GM23248 (cell line): ENCODE measurements around the gene HSD3B1.

Source experiments
- EZH2 ChIP-seq: fragments of 200-600 bp; sonication (generic); IDR thresholded peaks from 2 replicates; pipeline ENCODE4 v1.6.1; 2018; ENCODE audit warnings: antibody characterized with exemption, mild to moderate bottlenecking; ENCODE audit not compliant: insufficient read depth, poor library complexity, severe bottlenecking
- EZH2phosphoT487 ChIP-seq: fragments of 200-600 bp; sonication (generic); IDR thresholded peaks from 2 replicates; pipeline ENCODE4 v1.6.1; 2018; ENCODE audit warnings: antibody characterized with exemption, moderate library complexity, mild to moderate bottlenecking, low read depth; ENCODE audit not compliant: insufficient read depth

DNA sequence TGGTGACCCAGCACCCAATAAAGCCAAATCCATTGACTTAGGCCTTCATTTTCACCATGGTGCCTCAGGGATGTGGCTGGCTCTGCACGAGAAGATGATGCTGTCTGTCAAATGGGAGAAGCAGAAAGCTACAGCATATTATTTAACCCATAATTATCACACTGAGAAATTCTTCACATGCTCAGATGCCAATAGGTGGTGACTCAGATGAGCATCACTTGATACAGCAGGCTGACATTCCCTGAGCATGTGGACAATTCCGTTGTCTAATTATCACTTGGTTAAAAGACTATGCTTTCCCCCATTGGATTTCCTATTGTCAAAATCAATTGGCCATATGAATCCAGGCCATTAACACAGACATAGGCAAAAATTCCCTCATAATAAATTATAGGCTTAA lies 44.0 kb upstream of the HSD3B1 start:
- TF ChIP-seq EZH2 (no peak), EZH2phosphoT487 (no peak)
